CD14-positive monocyte (primary cell): ENCODE measurements around the gene FNBP1L. TPM values are rescaled to one million over a fixed set of nuclear protein-coding genes. Genes with fewer than 3 reads are reported as not detected.

Experiments
- DNase-seq, 3 donors: peaks; one replicate each; pipeline ENCODE4 v3.0.0-alpha.2; 2011 to 2022
- H2AFZ ChIP-seq: 2 replicates; pipeline ENCODE4 v1.6.0; 2012; ENCODE audit warnings: mild to moderate bottlenecking, low read depth, low read length, inconsistent platforms; ENCODE audit not compliant: insufficient read depth, poor library complexity, severe bottlenecking
- H3K27ac ChIP-seq, 2 donors: 1 replicate in 1 of 2; 2 replicates in 1 of 2; pipeline ENCODE4 v1.5.1; 2012 to 2013; ENCODE audit warnings: low read length in 2 of 2, control low read depth in 1 of 2, inconsistent platforms in 1 of 2, low read depth in 1 of 2, mild to moderate bottlenecking in 1 of 2
- H3K27me3 ChIP-seq, 2 donors: one replicate each; pipeline versions ENCODE4 v1.6.0 to v1.6.1; 2011 to 2013; ENCODE audit warnings: low read length in 2 of 2; ENCODE audit not compliant: control insufficient read depth in 2 of 2, insufficient read depth in 2 of 2
- H3K36me3 ChIP-seq, 2 donors: replicated peaks in 1 of 2; 1 replicate in 1 of 2; 2 replicates in 1 of 2; pipeline versions ENCODE4 v1.5.1 to v1.6.1; 2012 to 2013; ENCODE audit warnings: low read length in 2 of 2, control low read depth in 1 of 2, inconsistent platforms in 1 of 2, mild to moderate bottlenecking in 1 of 2; ENCODE audit not compliant: insufficient read depth in 2 of 2, control insufficient read depth in 1 of 2
- H3K4me1 ChIP-seq, 2 donors: 1 replicate in 1 of 2; 2 replicates in 1 of 2; pipeline versions ENCODE4 v1.5.1 to v1.6.1; 2012 to 2013; ENCODE audit warnings: low read length in 2 of 2, control low read depth in 1 of 2, inconsistent platforms in 1 of 2, mild to moderate bottlenecking in 1 of 2, moderate library complexity in 1 of 2; ENCODE audit not compliant: insufficient read depth in 2 of 2, control insufficient read depth in 1 of 2
- H3K4me2 ChIP-seq: replicated peaks from 2 replicates; pipeline ENCODE3; 2012; ENCODE audit warnings: low read length, moderate library complexity, mild to moderate bottlenecking; ENCODE audit not compliant: poor library complexity, severe bottlenecking; ENCODE audit errors: extremely low read depth
- H3K4me3 ChIP-seq, 3 experiments: fragments of 200-600 bp in 1 of 3; sonication (generic) in 1 of 3; replicated peaks in 1 of 3; 1 replicate in 2 of 3; 2 replicates in 1 of 3; pipeline ENCODE4 v1.5.1; 2011 to 2013; ENCODE audit warnings: low read length in 3 of 3, mild to moderate bottlenecking in 3 of 3, control low read depth in 2 of 3, low read depth in 2 of 3, inconsistent platforms in 1 of 3, moderate library complexity in 1 of 3
- H3K79me2 ChIP-seq: 2 replicates; pipeline ENCODE4 v1.6.0; 2012; ENCODE audit warnings: mild to moderate bottlenecking, control low read depth, inconsistent platforms, low read length, moderate library complexity; ENCODE audit not compliant: insufficient read depth
- H3K9ac ChIP-seq: 2 replicates; pipeline ENCODE4 v1.6.0; 2017; ENCODE audit warnings: low read length, mild to moderate bottlenecking; ENCODE audit not compliant: insufficient read depth, poor library complexity, severe bottlenecking
- H3K9me3 ChIP-seq, 2 donors: replicated peaks in 1 of 2; 1 replicate in 1 of 2; 2 replicates in 1 of 2; pipeline versions ENCODE4 v1.5.1 to v1.6.1; 2012 to 2013; ENCODE audit warnings: low read length in 2 of 2, control low read depth in 1 of 2; ENCODE audit not compliant: control insufficient read depth in 1 of 2, insufficient read depth in 1 of 2
- H4K20me1 ChIP-seq: 2 replicates; pipeline ENCODE4 v1.6.0; 2012; ENCODE audit warnings: mild to moderate bottlenecking, low read length, control low read depth, moderate library complexity; ENCODE audit not compliant: insufficient read depth
- H3K27ac Mint-ChIP-seq, 7 donors: one replicate each; pipeline ENCODE4 v1.8.0; 2020; ENCODE audit warnings: mild to moderate bottlenecking in 7 of 7, mixed read lengths in 7 of 7, moderate library complexity in 6 of 7, inconsistent platforms in 2 of 7
- H3K27me3 Mint-ChIP-seq, 3 donors: one replicate each; pipeline ENCODE4 v1.8.0; 2021 to 2022; ENCODE audit warnings: low read depth in 3 of 3, mild to moderate bottlenecking in 3 of 3, mixed read lengths in 3 of 3, moderate library complexity in 3 of 3, inconsistent platforms in 1 of 3
- H3K36me3 Mint-ChIP-seq, 2 donors: one replicate each; pipeline ENCODE4 v1.8.0; 2020; ENCODE audit warnings: mixed read lengths in 2 of 2, inconsistent platforms in 1 of 2, mild to moderate bottlenecking in 1 of 2
- H3K4me1 Mint-ChIP-seq: one replicate; pipeline ENCODE4 v1.8.0; 2020; ENCODE audit warnings: mild to moderate bottlenecking, mixed read lengths
- H3K4me3 Mint-ChIP-seq, 2 donors: one replicate each; pipeline ENCODE4 v1.8.0; 2020; ENCODE audit warnings: mild to moderate bottlenecking in 2 of 2, mixed read lengths in 2 of 2, moderate library complexity in 1 of 2
- H3K9me3 Mint-ChIP-seq, 7 donors: one replicate each; pipeline ENCODE4 v1.8.0; 2020 to 2022; ENCODE audit warnings: mixed read lengths in 7 of 7, mild to moderate bottlenecking in 6 of 7, moderate library complexity in 6 of 7, inconsistent platforms in 2 of 7
- WGBS: methylation state at CpG from one replicate; pipeline ENCODE4 v1.1.5; 2013; ENCODE audit warnings: missing lambda C conversion rate; ENCODE audit not compliant: insufficient coverage; 5-methylcytosine and 5-hydroxymethylcytosine counted together
- intact Hi-C, 2 donors: fragments of 100-400 bp; cut with micrococcal nuclease; formaldehyde crosslinking; loops; one replicate each; pipeline versions ENCODE4 v1.15.0 to v1.15.1; 2023
- polyA plus RNA-seq, 3 donors: library from polyadenylated mRNA; depleted of rRNA in 1 of 3; unstranded in 2 of 3; stranded (reverse) in 1 of 3; fragments of 300-500 nt in 2 of 3; fragments of >200 nt in 1 of 3; fragmentation: Illumina TruSeq in 2 of 3; gene quantifications; 1 replicate in 2 of 3; 2 replicates in 1 of 3; pipeline ENCODE4 v1.2.3, GENCODE V29; 2012 to 2021
- TF ChIP-seq, protein P1 (sequence below): fragments of 200-600 bp; IDR thresholded peaks from one replicate; pipeline ENCODE4 v1.8.0; 2022; ENCODE audit warnings: antibody characterized with exemption, mild to moderate bottlenecking

The FNBP1L gene
- polyA plus RNA-seq, 3 donors, result 0.15 to 0.32 (median 0.28) TPM

DNA sequence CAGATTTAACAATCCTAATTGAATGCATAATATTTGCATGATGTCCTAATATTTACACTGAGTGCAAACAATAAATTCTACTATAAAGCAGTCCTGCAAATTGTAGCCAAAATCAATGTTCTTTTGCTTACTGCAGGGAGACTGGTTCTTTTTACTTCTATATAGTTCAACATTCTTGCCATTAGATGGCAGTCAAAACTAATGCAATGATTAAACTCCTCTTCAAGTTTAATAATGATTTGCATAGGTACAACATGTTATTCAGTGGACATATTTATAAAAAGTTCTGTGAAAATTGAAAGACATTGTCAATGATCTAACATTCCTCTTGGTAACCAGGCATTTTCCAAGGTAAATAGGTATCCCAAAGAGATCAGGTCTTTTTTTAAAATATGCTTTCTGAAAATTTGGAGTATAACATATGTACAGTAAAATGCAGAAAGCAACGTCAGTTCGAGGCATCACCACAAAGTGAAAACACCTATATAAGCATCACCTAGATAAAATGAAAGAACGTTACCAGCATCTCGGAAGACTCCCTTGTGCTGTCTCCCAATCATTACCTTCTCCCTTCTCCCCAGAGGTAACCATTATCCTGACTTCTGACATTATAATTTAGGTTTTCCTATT is 9.8 kb upstream of the FNBP1L start:
- TF ChIP-seq, protein P1, sequence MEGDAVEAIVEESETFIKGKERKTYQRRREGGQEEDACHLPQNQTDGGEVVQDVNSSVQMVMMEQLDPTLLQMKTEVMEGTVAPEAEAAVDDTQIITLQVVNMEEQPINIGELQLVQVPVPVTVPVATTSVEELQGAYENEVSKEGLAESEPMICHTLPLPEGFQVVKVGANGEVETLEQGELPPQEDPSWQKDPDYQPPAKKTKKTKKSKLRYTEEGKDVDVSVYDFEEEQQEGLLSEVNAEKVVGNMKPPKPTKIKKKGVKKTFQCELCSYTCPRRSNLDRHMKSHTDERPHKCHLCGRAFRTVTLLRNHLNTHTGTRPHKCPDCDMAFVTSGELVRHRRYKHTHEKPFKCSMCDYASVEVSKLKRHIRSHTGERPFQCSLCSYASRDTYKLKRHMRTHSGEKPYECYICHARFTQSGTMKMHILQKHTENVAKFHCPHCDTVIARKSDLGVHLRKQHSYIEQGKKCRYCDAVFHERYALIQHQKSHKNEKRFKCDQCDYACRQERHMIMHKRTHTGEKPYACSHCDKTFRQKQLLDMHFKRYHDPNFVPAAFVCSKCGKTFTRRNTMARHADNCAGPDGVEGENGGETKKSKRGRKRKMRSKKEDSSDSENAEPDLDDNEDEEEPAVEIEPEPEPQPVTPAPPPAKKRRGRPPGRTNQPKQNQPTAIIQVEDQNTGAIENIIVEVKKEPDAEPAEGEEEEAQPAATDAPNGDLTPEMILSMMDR, result peak; percentile 68
- Mint-ChIP-seq H3K4me1 (no peaks in the 10 kb centered on the region), H3K9me3 (peaks cover 0 to 12% (median 0%) of the 10 kb centered on the region in 7 donors), H3K27me3 (peaks cover 0 to 2% (median 0%) of the 10 kb centered on the region in 3 donors), H3K27ac (no peak overlapping the region), H3K4me3 (no peak overlapping the region), H3K36me3 (no peaks in the 10 kb centered on the region)
- H4K20me1 ChIP-seq, result no peaks in the 10 kb centered on the region
- H3K9ac ChIP-seq, result no peak overlapping the region
- H3K79me2 ChIP-seq, result no peaks in the 10 kb centered on the region
- no peaks in the 10 kb centered on the region for H3K36me3 ChIP-seq
- no CpG with 5 or more reads among the region's 4 CpGs for WGBS
- peak; percentile 8 to 49 (median 17) for DNase-seq
- H3K9me3 ChIP-seq, result peaks cover 0 to 4% of the 10 kb centered on the region in 2 donors
- no peaks in the 10 kb centered on the region for H3K4me1 ChIP-seq
- H3K27ac ChIP-seq, result no peak overlapping the region
- no peak overlapping the region for H3K4me2 ChIP-seq
- H3K4me3 ChIP-seq, result no peak overlapping the region
- intact Hi-C loops, result loop anchor here in 1 of 2 donors (10.0 kb wide), 1 partner anchor 407 kb away; no protein-coding TSS in a partner anchor
- H2AFZ ChIP-seq, result no peak overlapping the region
- H3K27me3 ChIP-seq, result no peaks in the 10 kb centered on the region

DNA sequence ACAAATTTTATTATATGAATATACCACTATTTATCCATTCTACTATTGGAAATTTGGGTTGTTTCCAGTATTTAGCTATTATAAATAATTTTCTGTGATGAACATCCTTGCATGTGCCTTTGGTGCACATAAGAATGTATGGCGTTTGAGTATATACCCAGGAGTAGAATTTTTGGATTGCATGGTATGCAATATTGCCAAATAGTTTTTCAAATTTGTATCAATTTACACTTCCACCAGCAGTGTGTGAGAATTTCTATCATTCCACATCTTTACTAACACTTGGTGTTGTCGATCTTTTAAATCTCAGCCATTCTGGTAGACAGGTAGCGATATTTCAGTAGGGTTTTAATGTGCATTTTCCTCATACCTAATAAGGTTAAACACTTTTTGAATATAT is 9.2 kb upstream of the FNBP1L start:
- Mint-ChIP-seq H3K4me1 (no peaks in the 10 kb centered on the region), H3K9me3 (peaks cover 0 to 9% (median 0%) of the 10 kb centered on the region in 7 donors), H3K27ac (no peak overlapping the region), H3K36me3 (no peaks in the 10 kb centered on the region), H3K4me3 (no peak overlapping the region), H3K27me3 (peaks cover 0 to 2% (median 2%) of the 10 kb centered on the region in 3 donors)
- H3K4me2 ChIP-seq, result no peak overlapping the region
- H4K20me1 ChIP-seq, result no peaks in the 10 kb centered on the region
- peaks cover 0 to 4% of the 10 kb centered on the region in 2 donors for H3K9me3 ChIP-seq
- intact Hi-C loops, result loop anchor here in 1 of 2 donors (10.0 kb wide), 1 partner anchor 406 kb away; no protein-coding TSS in a partner anchor
- H3K4me1 ChIP-seq, result no peaks in the 10 kb centered on the region
- no peak for DNase-seq
- H3K27ac ChIP-seq, result no peak overlapping the region
- no peak overlapping the region for H3K4me3 ChIP-seq
- no peaks in the 10 kb centered on the region for H3K27me3 ChIP-seq
- TF ChIP-seq, protein P1, result no peak
- H2AFZ ChIP-seq, result no peak overlapping the region
- no peaks in the 10 kb centered on the region for H3K79me2 ChIP-seq
- no peak overlapping the region for H3K9ac ChIP-seq
- WGBS, result no CpG with 5 or more reads among the region's 3 CpGs
- H3K36me3 ChIP-seq, result no peaks in the 10 kb centered on the region
